NT2/D1 (cell line): Measurements from ENCODE around the gene BMERB1.

Source experiments
- SUZ12 ChIP-seq: IDR thresholded peaks from 2 replicates; pipeline ENCODE4 v1.6.1; 2011; ENCODE audit not compliant: insufficient read length, insufficient read depth; ENCODE audit errors: extremely low read depth
- ZNF274 ChIP-seq: IDR thresholded peaks from 2 replicates; pipeline ENCODE4 v1.6.1; 2011; ENCODE audit warnings: mild to moderate bottlenecking, low read depth, low read length

DNA sequence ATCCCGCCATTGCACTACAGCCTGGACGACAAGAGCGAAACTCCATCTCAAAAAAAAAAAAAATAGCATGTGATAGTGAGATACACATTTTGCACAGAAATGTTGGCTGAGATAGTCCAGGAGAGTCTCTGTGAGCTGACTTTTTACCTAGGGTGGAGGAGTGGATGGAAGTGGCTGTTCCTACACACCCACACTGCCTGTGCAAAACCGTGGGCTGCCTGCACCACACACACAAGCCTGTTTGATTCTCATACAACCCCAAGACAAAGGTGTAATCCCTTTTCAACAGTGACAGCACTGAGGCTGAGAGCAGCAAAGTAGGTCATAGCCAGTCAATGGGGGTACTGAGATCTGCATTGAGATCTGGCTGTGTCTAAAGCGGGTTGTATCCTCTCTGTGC is 121.7 kb downstream of the BMERB1 start:
- TF ChIP-seq SUZ12 (no peak), ZNF274 (no peak)
